ENCODE results near the gene NACC2.

The NACC2 gene

DNA sequence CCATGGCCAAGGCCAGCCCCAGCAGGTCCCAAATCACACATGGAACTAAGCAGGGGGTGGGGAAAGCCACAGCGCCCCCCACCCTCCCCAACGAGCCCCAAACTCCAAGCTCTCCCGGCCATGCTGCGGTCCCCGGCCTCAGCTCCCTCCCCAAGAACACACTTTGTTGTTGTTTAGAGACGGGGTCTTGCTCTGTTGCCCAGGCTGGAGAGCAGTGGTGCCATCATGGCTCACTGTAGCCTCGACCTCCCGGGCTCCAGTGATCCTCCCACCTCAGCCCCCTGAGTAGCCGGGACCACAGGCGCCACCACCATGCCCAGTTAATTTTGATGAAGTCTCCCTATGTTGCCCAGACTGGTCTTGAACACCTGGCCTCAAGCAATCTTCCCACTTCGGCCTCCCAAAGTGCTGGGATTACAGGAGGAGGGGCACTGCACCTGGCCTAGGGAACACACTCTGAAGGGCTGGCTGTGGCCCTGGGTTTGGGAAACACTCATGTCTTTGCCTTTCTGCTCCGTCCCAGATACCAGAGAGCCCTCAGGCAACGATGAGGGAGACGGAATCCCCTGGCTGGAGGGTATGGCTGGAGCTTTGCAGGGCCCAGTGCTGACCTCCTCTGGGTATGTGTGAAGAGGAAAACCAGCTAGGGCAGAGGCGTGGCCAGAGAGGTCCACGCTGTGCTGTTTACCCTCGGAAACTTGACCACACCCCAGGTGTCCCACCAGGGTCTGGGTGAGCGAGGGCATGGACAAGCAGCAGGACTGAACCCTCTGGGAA lies 80.8 kb downstream of the NACC2 start:
- DNase-seq (ENCODE audit: low read depth): no peak
- no peak overlapping the region for H3K4me3 ChIP-seq (ENCODE audit: low read length)
- TF ChIP-seq, protein P1, sequence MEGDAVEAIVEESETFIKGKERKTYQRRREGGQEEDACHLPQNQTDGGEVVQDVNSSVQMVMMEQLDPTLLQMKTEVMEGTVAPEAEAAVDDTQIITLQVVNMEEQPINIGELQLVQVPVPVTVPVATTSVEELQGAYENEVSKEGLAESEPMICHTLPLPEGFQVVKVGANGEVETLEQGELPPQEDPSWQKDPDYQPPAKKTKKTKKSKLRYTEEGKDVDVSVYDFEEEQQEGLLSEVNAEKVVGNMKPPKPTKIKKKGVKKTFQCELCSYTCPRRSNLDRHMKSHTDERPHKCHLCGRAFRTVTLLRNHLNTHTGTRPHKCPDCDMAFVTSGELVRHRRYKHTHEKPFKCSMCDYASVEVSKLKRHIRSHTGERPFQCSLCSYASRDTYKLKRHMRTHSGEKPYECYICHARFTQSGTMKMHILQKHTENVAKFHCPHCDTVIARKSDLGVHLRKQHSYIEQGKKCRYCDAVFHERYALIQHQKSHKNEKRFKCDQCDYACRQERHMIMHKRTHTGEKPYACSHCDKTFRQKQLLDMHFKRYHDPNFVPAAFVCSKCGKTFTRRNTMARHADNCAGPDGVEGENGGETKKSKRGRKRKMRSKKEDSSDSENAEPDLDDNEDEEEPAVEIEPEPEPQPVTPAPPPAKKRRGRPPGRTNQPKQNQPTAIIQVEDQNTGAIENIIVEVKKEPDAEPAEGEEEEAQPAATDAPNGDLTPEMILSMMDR (conservative IDR thresholded peaks at IDR 0.05; ENCODE audit: low read length): no peak

DNA sequence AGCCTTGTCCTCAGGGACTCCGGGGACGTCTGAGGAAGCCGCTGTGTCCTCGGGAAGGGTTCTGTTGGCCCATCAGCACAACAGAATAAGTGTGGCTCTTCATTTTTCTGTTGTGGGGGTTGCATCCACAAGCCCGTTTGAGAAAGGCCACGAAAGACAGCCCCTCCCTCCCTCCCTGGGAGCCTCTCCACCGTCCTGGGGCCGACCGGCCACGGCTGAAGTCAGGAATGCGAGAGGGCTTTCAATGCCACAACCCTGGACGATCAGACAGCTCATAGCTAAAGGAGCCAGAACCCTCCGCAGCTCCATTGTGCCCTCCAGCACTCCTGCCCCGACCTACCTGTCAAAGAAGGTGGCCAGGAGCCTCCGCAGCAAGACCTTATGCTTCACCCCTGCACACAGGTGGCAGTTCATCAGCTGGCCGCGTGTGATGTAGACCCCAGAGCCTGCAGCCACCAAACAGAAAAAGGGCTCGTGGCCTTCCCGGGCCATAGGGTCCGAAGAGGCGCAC lies 81.5 kb downstream of the NACC2 start:
- TF ChIP-seq, protein P1 (conservative IDR thresholded peaks at IDR 0.05; ENCODE audit: low read length): no peak
- no peak overlapping the region for H3K4me3 ChIP-seq (ENCODE audit: low read length)
- DNase-seq (ENCODE audit: low read depth): no peak

DNA sequence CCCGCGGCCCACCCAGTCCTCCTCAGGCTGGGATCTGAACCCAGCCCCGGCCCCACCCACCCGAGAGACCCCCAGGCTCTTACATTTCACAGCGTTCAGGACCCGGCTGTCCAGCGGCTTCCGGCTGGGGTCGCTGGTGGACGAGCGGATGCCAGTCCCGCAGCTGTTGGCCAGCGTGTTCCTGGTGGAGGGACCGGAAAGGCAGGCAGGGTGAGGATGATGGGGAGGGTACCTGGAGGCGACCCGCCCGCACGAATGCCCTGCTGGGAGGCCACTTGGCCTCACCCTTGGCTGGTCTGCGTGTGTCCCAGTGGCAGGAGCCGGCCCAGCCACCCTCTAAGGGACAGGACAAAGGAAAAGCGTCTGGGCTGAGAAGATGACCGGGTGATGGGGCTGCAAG lies 82.0 kb downstream of the NACC2 start:
- TF ChIP-seq, protein P1 (conservative IDR thresholded peaks at IDR 0.05; ENCODE audit: low read length): no peak
- no peak overlapping the region for H3K4me3 ChIP-seq (ENCODE audit: low read length)
- DNase-seq (ENCODE audit: low read depth): no peak

DNA sequence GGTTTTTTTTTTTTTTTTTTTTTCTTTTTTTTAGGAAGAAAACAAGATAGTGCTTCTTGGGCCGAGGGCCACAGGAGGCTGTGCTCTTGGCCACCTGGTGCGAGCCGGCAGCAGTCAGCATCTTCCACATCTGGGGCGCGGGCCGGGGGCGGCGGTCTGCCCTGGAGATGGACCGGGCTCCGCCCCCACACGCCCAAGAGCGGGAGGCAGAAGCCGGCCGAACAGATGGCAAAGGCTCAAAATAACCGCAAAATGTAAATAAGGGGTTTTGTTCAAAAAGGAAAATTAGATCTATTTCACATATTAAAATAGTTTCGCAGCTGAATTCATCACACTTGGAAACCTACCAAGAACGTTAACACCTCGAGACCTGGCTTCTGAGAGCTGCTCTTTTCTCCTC lies 82.4 kb downstream of the NACC2 start:
- peak; percentile 25 for DNase-seq (ENCODE audit: low read depth)
- TF ChIP-seq, protein P1 (conservative IDR thresholded peaks at IDR 0.05; ENCODE audit: low read length): no peak
- H3K4me3 ChIP-seq (ENCODE audit: low read length): no peak overlapping the region

DNA sequence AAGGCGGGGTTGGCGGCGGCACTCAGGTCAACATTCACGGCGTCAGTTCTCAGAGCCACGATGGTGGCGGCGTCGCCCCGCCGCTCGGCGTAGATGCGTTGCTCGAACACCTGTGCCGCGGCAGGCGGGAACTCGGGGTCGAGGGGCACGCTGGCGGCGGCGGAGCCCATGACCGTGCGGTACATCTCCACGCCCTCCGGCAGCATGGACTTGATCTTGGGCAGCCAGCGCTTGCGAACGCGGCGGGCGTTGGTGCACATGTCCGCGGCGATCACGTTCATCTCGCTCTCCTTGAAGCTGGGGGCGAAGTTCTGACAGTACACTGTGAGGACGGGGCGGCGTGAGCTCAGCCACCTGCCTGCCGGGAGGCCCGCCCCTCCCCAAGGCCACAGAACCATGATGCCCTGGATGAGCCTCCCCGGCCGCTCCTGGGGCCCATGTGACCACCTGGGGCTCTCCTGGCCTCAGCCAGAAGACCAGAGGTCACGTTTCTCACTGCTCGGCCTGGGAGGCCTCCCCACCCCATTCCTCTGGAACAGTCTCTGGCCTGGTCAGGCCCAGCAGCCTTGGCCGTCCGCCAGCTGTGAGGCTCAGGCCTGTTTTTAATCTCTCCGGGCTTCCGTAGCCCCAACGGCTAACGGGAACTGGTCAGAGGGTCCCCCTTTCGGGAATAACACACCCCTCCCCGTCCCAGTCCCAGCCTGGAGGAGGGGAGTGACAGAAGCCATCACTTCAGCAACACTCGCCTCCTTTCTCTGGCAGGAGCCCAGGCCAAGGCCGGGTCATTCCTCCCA lies 83.2 kb downstream of the NACC2 start:
- H3K4me3 ChIP-seq (ENCODE audit: low read length): no peak overlapping the region
- DNase-seq (ENCODE audit: low read depth): peak; percentile 54
- TF ChIP-seq, protein P1 (conservative IDR thresholded peaks at IDR 0.05; ENCODE audit: low read length): no peak

DNA sequence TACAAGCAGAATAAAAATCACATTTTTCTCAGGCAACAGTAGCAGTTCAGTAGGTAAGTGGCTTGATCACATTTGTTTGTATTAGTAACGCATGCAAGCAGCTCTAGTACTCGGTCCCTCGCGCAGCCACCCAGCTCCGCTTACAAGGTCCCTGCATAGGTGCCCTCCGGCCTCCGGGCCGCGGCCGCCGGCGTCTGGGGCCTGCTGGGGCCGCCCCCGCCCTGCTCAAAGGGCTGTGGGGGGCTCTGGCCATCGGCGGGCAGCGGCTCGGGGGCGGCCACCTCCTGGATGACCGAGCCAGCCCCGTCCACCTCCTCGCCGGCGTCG lies 83.8 kb downstream of the NACC2 start:
- DNase-seq (ENCODE audit: low read depth): no peak
- H3K4me3 ChIP-seq (ENCODE audit: low read length): no peak overlapping the region
- TF ChIP-seq, protein P1 (conservative IDR thresholded peaks at IDR 0.05; ENCODE audit: low read length): no peak

All from AG10803 (cell line).